GM19463 (cell line): ENCODE measurements around the gene PPOX.
A peak's percentile ranks its signal among the peaks of the same experiment; 100 is the strongest.

Source experiments
- ATAC-seq: cut with Tn5 transposase; IDR thresholded peaks from one replicate; pipeline ENCODE4 v1.9.1; 2021; ENCODE audit warnings: mild to moderate bottlenecking, moderate library complexity; ENCODE audit not compliant: unreplicated experiment

PPOX gene

DNA sequence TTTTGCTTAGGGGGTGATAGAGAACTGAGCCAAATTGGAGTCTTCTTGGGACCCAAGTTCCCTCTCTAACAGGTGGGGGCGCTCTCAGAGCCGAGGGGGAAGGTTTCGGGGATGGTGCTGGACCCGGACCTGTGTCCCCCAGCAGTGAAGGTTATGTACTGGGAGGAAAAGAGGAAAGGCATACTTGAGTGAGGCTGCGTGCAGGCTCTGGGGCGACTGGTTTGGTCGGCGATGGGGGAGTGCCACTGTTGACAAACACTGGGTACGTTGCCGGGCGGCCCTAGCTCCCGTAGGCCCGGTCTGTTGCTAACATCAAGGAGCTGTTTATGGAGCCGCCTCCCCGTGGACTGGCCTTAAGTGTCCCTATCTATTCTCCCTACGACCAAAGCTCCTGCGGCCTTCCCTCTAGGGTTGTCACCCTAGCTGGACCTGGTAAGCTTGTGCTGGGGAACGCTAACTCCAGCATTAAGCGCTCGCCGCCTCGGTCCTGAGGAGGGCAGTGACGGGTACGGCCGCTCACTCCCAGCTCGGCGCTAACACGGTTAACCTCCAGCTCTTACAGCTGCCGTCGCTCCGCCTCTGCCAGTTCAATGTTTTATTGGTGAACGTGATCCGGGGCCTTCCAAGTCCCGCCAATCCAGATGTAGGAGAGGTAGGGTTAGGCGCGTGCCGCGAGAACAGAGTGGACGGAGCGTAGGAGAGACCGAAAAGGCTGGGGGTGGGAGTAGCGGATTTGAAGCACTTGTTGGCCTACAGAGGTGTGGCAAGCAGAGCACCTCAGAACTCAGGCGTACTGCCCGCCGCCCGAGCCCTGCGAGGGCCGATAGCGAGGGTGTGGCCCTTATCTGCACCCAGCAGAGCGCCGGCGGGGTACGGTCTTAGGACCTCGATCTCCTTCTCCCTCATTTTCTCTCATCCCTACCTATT, at the start of gene PPOX:
TSS of gene PPOX (plus strand) at position 685 of the 927 bp plus-strand sequence. CDS start 422 bp downstream, outside the sequence.
- peak; percentile 95 for ATAC-seq

DNA sequence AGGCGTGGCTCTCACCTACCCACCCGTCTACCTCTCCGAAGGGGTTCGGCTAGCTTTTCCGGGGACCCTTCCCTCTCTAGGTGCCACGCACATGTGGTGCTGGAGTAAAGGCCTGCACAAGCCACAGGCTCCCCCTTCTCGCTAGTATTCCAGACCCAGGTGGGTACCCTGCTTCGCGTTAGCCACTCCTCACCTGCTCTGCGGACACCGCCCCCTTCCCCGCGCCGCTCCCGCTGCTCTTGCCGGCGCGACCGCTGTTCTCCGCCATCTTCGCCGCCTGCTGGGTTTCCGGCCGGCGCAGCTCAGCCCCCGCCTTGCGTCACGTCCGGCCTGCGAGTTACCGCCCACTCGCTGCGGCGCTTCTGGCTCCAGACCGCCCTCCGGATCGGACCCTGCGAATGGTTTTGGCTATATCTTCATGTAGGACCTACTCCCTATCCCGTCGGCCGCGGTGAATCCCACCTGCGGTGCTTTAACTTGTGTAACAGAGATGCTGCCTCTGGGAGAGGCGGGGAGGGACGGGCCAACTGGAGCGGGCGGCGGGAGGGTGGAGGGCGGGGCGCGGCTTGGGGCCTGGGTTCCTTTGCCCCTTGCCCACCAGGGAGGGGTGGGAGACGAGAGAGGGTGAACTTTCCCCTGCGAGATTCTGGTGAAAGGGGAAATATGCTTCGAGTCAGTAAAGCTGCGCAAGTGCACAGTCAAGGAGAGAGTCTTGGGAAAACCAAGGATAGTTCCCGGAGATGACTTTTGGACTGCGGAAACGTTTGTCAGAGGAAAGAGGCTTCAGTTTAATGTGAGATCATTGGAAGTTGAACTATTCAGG, 48.3 kb upstream of the PPOX start, which contains the start of the genes NIT1 and PFDN2:
TSS of gene NIT1 (plus strand) at position 347 of the 823 bp plus-strand sequence. CDS start at position 419, 72 bp downstream.
TSS of gene PFDN2 (minus strand) at position 279 of the 823 bp plus-strand sequence. CDS start at position 268, 11 bp downstream.
- peak; percentile 84 for ATAC-seq

DNA sequence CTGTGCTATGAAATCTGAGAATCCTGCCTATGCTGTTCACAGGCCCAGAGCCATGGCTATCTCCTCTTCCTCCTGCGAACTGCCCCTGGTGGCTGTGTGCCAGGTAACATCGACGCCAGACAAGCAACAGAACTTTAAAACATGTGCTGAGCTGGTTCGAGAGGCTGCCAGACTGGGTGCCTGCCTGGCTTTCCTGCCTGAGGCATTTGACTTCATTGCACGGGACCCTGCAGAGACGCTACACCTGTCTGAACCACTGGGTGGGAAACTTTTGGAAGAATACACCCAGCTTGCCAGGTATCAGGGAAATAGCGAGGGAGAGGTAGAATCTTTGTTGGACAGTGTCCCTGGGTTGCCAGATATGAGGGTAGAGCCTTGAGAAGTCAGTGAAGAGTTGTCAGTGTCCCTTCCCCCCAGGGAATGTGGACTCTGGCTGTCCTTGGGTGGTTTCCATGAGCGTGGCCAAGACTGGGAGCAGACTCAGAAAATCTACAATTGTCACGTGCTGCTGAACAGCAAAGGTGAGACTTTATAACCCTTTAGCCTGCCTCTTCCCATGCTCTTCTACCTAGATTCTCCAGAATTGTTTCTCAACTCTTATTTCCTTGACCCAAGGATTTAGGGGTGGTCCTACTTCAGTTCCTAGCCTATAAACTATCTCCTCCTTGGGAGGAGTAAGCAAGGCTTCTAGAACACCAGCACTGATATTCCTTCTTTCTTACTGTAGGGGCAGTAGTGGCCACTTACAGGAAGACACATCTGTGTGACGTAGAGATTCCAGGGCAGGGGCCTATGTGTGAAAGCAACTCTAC, 46.9 kb upstream of the PPOX start:
- peak; percentile 52 for ATAC-seq

DNA sequence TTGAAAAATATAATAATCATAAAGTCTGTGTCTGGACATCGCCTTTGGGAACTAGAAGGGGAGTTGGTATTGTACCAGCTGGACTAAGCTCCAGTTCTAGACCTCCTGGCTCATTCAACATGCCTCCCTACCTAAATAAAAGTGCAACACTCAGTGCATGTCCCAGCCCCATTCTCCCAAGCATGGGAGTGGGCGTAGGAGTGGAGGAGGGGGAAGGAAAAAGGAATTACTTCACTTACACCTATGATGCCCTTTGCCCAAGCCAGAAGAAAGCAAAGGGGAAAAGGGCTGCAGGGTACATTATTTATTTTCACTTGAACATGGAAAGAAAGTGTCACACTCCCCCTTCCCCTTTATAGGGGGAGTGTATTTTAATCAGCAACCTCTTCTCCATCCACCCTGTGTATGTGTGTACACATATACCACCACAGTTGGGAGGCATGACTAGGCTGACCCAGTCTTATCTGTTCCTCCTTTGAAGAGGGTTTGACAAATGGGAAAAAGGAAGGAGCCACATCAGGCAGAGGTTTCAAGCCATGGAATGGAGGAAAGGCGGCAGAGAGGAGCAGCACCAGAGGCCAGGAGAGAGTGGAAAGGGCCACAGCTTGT, 45.1 kb upstream of the PPOX start:
- ATAC-seq: no peak

DNA sequence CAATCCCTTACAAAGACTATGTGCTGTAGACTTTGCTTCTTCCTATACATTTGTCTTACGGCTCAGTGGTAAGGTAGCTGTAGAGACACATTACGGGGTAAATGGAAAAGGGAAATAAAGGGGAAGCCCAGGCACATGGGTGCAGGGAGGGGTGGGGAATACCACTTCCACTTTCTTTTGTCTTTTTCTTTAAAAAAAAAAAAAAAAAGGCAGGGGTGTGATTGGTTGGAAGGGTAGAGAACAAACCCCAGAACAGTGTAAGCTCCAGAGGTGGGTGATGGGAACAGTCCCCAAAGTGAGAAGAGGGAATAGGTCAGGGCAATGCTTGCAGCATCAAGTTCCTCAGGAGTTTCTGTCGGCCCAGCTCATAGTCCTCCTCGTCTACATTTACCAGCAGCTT, 44.4 kb upstream of the PPOX start:
- no peak for ATAC-seq

DNA sequence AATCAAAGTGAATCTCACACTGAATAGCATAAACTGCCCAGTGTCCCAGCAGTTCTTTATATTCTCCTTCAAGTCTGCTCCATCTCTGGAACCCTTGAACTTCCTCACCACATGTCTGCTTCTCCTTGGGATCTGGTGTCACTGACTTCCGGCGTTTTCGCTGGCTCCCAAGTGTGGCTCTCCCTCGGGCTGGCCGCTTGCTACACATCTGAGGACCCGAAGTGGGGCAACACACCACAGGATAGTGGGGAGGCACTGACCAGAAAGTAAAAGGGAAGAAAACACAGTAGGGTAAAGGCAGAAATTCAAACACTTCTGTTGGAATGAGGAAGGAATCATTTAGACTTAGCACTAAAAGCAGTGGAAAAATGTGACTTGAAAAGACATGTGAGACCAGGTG, 43.3 kb upstream of the PPOX start:
- no peak for ATAC-seq

DNA sequence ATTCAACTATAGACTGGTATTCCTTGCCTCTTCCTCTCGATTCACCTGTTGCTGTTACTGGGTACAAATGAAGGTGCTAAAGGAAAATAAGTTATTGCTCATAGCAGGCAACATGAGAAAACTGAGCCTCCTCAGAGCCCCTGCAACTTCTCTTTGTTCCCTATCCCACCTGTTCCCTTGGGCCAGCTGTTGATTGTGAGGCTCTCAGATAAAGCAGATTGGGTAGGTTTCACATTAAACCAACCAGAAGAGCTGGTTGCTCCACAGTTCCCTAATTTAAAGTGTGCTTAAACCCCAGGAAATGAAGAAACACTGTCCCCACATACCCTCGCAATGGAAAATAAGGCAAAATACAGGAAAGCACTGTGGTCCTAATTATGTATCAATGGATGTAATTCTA, 38.6 kb upstream of the PPOX start:
- ATAC-seq: no peak

DNA sequence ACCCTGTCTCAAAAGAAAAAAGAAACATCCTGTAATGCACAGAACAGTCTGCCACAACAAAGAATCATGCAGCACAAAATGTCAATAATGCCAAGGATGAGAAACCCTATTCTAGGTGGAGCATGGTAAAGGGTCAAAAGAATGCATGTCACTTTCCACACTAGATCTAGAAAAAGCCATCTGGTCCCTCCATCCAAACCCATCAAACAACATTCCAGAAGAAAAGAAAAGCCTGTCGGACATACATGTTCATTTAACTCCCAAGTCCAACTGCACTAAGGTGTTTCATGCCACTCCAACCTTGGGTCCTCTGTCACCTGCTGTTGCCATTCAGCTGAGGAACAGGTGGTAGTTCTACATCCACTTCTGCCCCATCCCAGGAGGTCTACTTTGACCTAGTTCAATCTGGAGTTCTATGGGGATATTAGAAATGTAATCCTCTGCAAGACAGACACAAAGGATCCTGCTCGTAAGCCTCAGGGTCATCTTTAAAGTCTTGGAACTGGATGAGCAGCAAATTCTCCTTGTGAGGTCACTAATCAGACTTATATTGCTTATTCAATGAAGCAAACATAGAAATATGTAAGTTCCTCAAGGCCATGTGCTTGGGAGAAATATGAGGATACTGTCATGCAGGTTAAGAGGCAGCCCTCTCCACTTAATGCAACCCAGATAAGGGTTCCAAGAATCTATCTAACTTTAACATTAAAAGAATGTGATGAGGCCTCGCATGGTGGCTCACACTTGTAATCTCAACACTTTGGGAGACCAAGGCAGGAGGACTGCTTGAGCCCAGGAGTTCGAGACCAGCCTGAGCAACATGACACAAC, 37.4 kb upstream of the PPOX start:
- ATAC-seq: no peak

DNA sequence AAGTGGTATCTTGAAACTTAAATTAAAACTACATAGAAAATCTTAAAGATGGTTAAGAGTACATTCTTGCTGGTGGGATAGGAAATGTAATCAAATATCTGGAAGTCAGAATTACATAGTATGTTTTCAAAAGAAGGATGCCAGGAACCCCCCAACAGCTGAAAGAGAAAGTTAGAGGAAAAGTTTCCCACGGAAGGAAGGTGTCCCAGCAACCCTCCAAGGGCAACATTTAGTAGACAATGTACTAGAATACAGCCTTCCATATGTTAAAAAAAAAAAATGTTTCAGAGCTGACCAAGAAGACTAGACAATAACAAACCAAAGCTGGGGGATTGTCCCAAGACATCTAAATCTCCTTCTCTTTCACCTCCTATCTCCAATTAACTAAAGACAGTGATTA, 36.0 kb upstream of the PPOX start:
- ATAC-seq: no peak

DNA sequence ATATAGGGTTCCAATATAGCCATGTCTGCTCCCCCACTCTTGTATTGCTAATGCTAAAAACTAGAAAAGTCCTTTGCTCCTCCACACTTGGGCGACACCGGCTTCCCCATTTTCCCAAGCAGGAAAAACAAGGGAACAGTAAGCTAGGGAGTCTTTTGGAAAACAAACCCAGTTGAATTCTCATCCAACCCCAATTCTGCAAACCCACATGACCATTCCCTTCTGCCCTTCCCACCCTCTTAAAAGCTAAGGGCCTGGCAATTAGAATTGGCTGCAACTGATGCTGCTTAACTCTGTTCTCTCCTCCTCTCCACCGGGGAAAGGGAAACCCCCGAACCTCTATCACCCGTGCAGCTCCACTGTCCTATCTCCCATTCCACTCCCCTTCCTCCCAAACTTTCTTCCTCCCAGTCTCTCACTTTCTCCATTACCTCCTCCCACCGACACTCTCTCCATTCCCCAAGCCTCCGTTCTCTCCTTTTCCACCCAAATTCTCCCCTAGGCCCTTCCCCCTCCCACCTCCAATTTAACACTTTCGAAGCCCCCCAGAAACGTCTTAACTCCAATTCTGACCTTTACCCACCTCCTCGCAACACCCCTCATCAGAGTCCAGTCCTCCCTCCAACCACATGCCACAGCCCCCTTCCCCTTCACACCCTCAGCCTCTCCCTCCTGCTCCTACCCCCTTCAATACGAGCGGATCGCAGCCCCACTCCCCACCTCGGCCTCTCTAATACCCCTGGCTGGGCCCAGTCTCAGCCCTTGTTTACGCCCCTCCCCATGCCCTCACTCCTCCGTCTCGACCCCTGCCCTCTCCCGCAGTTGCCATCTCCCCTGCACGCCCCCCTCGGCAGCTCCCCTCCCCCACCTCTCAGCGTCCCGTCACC, 34.5 kb upstream of the PPOX start:
- no peak for ATAC-seq

DNA sequence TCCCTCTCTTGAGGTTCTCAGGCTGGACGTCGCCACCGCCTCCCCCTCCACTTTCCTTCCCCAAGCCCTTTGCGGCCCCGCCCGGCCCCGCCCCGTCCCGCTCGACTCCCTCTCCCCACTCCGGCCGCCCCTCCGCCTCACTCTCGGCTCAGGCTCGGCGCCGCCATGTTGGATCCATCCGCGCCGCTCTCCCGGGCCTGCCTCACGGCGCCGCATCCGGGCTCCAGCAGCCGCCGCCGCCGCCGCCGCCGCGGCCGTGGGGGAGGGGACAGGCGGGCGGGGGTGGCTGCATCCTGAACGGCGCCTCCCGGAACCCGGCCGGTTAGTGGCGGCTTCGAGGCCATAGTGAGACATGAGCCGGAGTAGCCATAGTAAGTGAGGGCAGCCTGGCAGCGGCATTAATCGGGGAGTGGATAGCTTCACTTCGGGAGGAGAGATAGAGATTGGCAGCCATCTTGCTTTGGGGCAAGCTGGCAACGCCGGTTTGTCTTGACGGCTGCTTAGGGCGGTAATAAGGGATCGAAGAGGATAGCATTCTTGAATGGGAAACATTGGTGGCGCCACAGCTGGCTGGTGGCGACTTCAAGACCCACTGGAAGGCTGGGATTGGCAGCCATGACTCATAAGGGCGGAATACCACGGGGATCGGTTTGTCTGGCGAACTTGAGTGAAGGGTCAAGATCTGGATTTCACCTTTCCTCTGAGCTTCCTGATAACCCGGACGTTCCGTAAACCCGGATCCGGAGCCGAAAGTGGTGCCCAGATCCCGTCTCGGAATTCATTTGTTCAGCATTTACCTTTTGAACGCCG, 33.6 kb upstream of the PPOX start, which contains the start of gene DEDD:
TSS of gene DEDD (minus strand) at position 258 of the 810 bp plus-strand sequence. CDS start 8,205 bp downstream, outside the sequence.
- peak; percentile 94 for ATAC-seq

DNA sequence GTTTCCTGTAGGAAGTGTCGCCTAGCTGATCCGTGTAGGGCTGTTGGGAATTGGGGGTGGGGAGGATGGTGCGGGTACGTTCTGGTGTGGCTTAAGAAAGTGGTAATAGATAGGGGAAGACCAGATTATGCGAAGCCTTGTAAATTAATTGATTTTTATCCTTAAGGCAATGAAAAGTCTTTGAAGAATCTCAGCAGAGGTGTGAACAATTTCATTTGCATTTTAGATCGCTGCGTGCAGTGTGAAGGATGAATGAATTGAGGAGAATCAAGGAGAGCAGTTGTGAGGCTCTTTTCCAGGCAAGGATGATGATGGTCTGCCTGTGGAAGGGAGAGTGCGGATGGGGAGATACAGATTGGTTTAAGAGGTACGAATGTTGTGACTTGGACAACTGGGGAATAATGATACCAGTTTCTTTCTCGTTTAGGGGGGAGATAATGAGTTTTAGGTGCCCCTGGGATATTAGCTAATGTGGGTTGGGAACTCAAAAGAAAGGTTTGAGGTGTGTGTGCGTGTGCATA, 32.9 kb upstream of the PPOX start:
- ATAC-seq: no peak

DNA sequence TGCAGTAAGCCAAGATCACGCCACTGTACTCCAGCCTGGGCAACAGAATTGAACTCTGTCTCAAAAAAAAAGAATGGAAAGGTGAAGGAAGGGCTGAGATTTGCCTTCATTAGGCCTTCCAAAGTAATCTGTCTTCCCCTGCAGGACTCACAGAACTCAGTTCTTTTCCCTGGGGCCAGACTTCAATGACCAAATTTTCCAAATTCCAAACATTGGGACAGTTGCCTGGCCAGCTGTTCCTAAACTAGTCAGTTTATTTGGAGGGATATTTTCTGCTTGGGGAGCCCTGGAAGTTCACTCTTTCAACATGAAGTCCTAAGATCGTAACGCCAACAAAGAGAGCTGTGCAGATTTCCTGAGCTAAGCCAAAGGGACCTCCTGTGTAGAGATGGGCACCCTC, 28.3 kb upstream of the PPOX start:
- ATAC-seq: no peak

DNA sequence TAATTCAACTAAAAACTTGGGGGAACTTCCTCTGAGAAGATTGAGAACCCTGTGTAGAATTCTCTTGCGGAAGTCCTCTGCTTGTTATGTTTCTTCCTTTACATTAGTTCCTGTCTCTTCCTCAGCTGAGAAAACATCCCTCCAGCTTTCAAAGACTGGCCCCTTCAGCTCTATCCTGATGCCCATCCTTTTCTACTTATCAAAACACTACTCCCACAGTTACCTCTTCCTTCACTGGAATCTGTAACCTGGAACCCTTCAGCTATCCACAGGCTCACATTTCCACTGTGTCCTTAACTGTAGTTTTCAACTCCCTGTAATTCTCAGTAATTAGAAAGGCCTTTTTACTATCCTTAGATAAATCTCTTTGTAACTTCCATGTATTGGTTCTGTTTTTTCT, 27.8 kb upstream of the PPOX start:
- no peak for ATAC-seq

DNA sequence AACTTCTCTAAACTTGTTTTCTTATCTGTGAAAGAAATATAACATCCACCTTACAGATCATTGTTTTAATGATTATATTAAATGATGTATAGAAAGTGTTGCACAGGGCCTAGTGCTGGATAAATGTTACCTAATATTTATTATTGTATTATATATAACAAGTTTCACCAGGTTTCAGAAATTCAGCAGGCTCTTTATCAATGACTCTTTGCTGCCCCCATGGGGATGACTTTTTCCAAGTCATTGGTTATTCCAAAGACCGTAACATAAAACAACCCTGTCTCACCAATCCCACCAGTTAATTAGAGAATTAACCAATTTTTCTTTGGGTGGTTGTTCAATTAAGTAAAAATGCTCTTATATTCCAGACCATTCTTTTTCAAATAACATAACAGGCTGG, 26.5 kb upstream of the PPOX start:
- ATAC-seq: no peak

DNA sequence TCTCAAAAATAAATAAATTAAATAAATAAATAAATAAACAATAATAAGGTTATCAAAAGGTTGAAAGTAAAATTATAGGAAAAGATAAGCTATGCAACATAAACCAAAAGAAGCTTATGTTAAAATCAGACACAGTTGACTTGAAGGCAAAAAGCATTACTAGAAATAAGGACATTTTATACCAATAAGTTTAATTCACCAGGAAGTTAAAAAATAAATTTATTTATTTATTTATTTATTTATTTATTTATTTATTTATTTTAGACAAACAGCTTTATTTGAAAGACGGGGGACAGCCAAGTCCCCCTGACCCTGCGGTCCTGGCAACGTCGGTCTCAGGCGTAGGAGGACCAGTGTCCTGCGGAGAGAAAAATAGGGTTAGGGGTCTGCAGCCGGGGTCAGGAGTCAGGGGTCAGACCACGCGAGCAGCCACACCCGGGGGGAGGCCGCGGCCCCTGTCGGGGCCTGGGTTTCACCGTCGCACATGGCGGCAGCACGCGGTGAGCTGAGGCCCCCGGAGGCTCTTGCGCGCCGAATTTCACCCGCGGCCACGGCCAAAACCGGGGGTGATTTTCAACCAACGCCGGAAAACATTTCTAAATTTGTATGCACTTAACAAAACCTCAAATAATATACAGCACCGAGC, 25.3 kb upstream of the PPOX start:
- ATAC-seq: no peak

DNA sequence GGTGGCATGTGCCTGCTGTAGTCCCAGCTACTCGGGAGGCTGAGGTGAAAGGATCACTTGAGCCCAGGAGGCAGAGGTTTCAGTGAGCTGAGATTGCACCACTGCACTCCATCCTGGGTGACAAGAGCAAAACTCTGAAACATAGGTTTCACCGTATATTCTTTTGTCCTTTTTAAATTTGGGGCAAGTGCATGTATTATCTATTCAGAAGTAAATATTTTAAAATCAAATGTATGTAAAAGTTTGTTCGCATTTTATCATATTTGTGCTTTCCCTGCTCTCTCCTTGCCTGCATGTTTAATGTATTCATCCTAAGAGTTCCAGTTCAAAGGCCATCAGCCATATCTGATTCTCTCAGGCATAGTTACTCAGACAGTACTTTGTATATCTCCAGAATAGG, 20.4 kb upstream of the PPOX start:
- ATAC-seq: no peak
